Ramos (cell line): Measurements from ENCODE around the gene DNTT.

Experiments
- in situ Hi-C: fragments of 300-500 bp; cut with MboI; formaldehyde crosslinking; loops from one replicate; pipeline ENCODE4 v1.14.3; 2022; ENCODE audit warnings: low sequenced_read_pairs; ENCODE audit not compliant: unreplicated experiment

Gene DNTT

GRCh38 chr10:96304230-96304629, at the start of gene DNTT:
Gene DNTT (plus strand): TSS chr10:96304434. CDS start chr10:96304498, 64 bp downstream.
- in situ Hi-C loops: no loop called here

GRCh38 chr10:96254976-96255375, 49.3 kb upstream of the DNTT start:
- in situ Hi-C loops: no loop called here

- in situ Hi-C loops: no loop called here
These were observed 48.5 kb upstream of the DNTT start for GRCh38 chr10:96255549-96256333.

GRCh38 chr10:96257944-96258343, 46.3 kb upstream of the DNTT start:
- in situ Hi-C loops: no loop called here

GRCh38 chr10:96259150-96259549, 45.1 kb upstream of the DNTT start:
- in situ Hi-C loops: no loop called here

- in situ Hi-C loops: no loop called here
These were observed 44.2 kb upstream of the DNTT start for GRCh38 chr10:96260014-96260413.

GRCh38 chr10:96261132-96261531, 43.1 kb upstream of the DNTT start:
- in situ Hi-C loops: no loop called here

- in situ Hi-C loops: no loop called here
These were observed 42.3 kb upstream of the DNTT start for GRCh38 chr10:96261930-96262329.

- in situ Hi-C loops: no loop called here
These were observed 41.1 kb upstream of the DNTT start for GRCh38 chr10:96263176-96263575.

GRCh38 chr10:96263669-96264068, 40.6 kb upstream of the DNTT start:
- in situ Hi-C loops: no loop called here

GRCh38 chr10:96264938-96265337, 39.3 kb upstream of the DNTT start:
- in situ Hi-C loops: no loop called here

GRCh38 chr10:96266118-96266770, 38.0 kb upstream of the DNTT start:
- in situ Hi-C loops: no loop called here

GRCh38 chr10:96267234-96267705, 37.0 kb upstream of the DNTT start:
- in situ Hi-C loops: no loop called here

- in situ Hi-C loops: no loop called here
These were observed 35.8 kb upstream of the DNTT start for GRCh38 chr10:96268341-96268909.

GRCh38 chr10:96269438-96270300, 34.6 kb upstream of the DNTT start:
- in situ Hi-C loops: no loop called here

GRCh38 chr10:96270571-96270970, 33.7 kb upstream of the DNTT start:
- in situ Hi-C loops: no loop called here

GRCh38 chr10:96271016-96271815, 33.0 kb upstream of the DNTT start, which contains the start of gene BLNK:
Gene BLNK (minus strand): TSS chr10:96271569. CDS start chr10:96271398, 171 bp downstream.
- in situ Hi-C loops: no loop called here

- in situ Hi-C loops: no loop called here
These were observed 31.6 kb upstream of the DNTT start for GRCh38 chr10:96272316-96273280.
